Spleen (tissue), 11 donors: ENCODE results near the gene MRPL41. TPM values are rescaled to one million over a fixed set of nuclear protein-coding genes. Genes with fewer than 3 reads are reported as not detected.
"Not testable (repeated sequence)": the region's sequence is repeated elsewhere in the genome, so short reads cannot be mapped to it uniquely, and the experiment has no call there.

Source experiments
- DNase-seq: peaks from one replicate; pipeline ENCODE4 v3.0.0-alpha.2; 2020
- H3K27ac ChIP-seq, 8 donors: fragments of 200-600 bp; sonication (generic) in 7 of 8; 1 replicate in 4 of 8; 2 replicates in 4 of 8; pipeline versions ENCODE4 v1.5.0 to v1.8.0; 2016 to 2021; ENCODE audit warnings: inconsistent platforms in 4 of 8, mild to moderate bottlenecking in 4 of 8, moderate library complexity in 1 of 8
- H3K27me3 ChIP-seq, 7 donors: fragments of 200-600 bp; sonication (generic) in 6 of 7; replicated peaks in 1 of 7; 1 replicate in 4 of 7; 2 replicates in 3 of 7; pipeline versions ENCODE4 v1.5.0 to v1.8.0; 2016 to 2021; ENCODE audit warnings: inconsistent platforms in 3 of 7, mild to moderate bottlenecking in 1 of 7
- H3K36me3 ChIP-seq, 6 donors: fragments of 200-600 bp; sonication (generic) in 5 of 6; 1 replicate in 4 of 6; 2 replicates in 2 of 6; pipeline versions ENCODE4 v1.5.0 to v1.8.0; 2016 to 2021; ENCODE audit warnings: inconsistent platforms in 2 of 6
- H3K4me1 ChIP-seq, 6 donors: fragments of 200-600 bp; sonication (generic) in 5 of 6; 1 replicate in 3 of 6; 2 replicates in 3 of 6; pipeline versions ENCODE4 v1.5.0 to v1.8.0; 2016 to 2021; ENCODE audit warnings: inconsistent platforms in 3 of 6
- H3K4me3 ChIP-seq, 8 donors: fragments of 200-600 bp; sonication (generic) in 7 of 8; 1 replicate in 4 of 8; 2 replicates in 4 of 8; pipeline versions ENCODE4 v1.5.0 to v1.8.0; 2016 to 2021; ENCODE audit warnings: inconsistent platforms in 4 of 8, mild to moderate bottlenecking in 4 of 8, moderate library complexity in 2 of 8
- H3K9me3 ChIP-seq, 8 donors: fragments of 200-600 bp; sonication (generic) in 7 of 8; 1 replicate in 4 of 8; 2 replicates in 4 of 8; pipeline versions ENCODE4 v1.5.0 to v1.8.0; 2016 to 2021; ENCODE audit warnings: inconsistent platforms in 4 of 8
- CTCF ChIP-seq, 11 experiments: fragments of 200-600 bp in 7 of 11; fragments of 450-650 bp in 4 of 11; sonication (generic) in 4 of 11; IDR thresholded peaks in 8 of 11; conservative IDR thresholded peaks in 3 of 11; 1 replicate in 7 of 11; 2 replicates in 4 of 11; pipeline versions ENCODE4 v1.4.0 to v1.8.0; 2016 to 2021; ENCODE audit warnings: antibody characterized with exemption in 11 of 11, inconsistent platforms in 4 of 11, mild to moderate bottlenecking in 1 of 11
- POLR2A ChIP-seq, 3 donors: fragments of 450-650 bp; IDR thresholded peaks; one replicate each; pipeline ENCODE4 v1.5.1; 2017; ENCODE audit warnings: antibody characterized with exemption in 3 of 3, mild to moderate bottlenecking in 1 of 3
- POLR2AphosphoS5 ChIP-seq, 3 donors: sonication (generic); formaldehyde crosslinking; IDR thresholded peaks; one replicate each; pipeline ENCODE4 v1.5.1; 2017; ENCODE audit warnings: antibody characterized with exemption in 3 of 3
- WGBS, 5 donors: extraction: QIAGEN DNeasy Blood & Tissue Kit in 3 of 5; methylation state at CpG; one replicate each; pipeline versions ENCODE4 v1.1.5 to v1.1.7; 2013 to 2018; 5-methylcytosine and 5-hydroxymethylcytosine counted together
- intact Hi-C: fragments of 100-400 bp; cut with DNase I; formaldehyde crosslinking; loops from one replicate; pipeline ENCODE4 v1.15.0; 2023; ENCODE audit warnings: low total_unique reads
- polyA plus RNA-seq, 3 donors: library from polyadenylated mRNA; stranded (reverse); fragments of 200-250 nt; gene quantifications; one replicate each; pipeline ENCODE4 v1.2.1, GENCODE V29; 2013
- total RNA-seq, 7 donors: library from RNA; depleted of rRNA in 3 of 7; stranded (reverse); fragments of >200 nt in 3 of 7; fragmentation: NEBNext Ultra II Directional in 4 of 7; extraction: Animal tissue kit (Norgen Biotek cat#: 25700) in 4 of 7; gene quantifications; one replicate each; pipeline versions ENCODE4 v1.1.0 to v1.2.1, GENCODE V29; 2016 to 2021
- donor health status: healthy with polysubstance abuse.
- donor health status: DM: no; HTN: no; CAD: no; lungs with moderate emphysema.
- donor health status: DM: no; HTN: no; CAD: no.
- donor health status: Bipolar disorder and iron deficiency.
- donor health status: healthy.
- donor health status: DM: no; HTN: no; CAD: no.
- donor health status: DM: yes; HTN: yes; CAD: no.

Gene MRPL41
- total and polyA plus RNA-seq, 10 donors, result 20.5 to 98.1 (median 35.5) TPM

GRCh38 chr9:137524981-137525317 is 26.7 kb upstream of the MRPL41 start:
- WGBS, 5 donors, result 78 to 89% (median 87%) methylated on average over 5 of the region's 5 CpGs
- Histone ChIP-seq H3K36me3 (peaks cover 0 to 14% (median 0%) of the 10 kb centered on the region in 6 donors), H3K27me3 (no peaks in the 10 kb centered on the region), H3K4me1 (peaks cover 0 to 7% (median 3%) of the 10 kb centered on the region in 6 donors), H3K4me3 (no peak overlapping the region), H3K9me3 (no peaks in the 10 kb centered on the region), H3K27ac (no peak overlapping the region)
- TF ChIP-seq CTCF (IDR thresholded peaks at IDR 0.05 in 8 of 11, conservative IDR thresholded peaks at IDR 0.05 in 3 of 11) (no peak), POLR2A (IDR thresholded peaks at IDR 0.05) (no peak), POLR2AphosphoS5 (IDR thresholded peaks at IDR 0.05) (no peak)
- intact Hi-C loops, result loop anchor here (5.0 to 10.0 kb wide), 2 partner anchors 103 to 230 kb away; partner anchors contain the start of genes EXD3 and NOXA1
- no peak for DNase-seq

DNA sequence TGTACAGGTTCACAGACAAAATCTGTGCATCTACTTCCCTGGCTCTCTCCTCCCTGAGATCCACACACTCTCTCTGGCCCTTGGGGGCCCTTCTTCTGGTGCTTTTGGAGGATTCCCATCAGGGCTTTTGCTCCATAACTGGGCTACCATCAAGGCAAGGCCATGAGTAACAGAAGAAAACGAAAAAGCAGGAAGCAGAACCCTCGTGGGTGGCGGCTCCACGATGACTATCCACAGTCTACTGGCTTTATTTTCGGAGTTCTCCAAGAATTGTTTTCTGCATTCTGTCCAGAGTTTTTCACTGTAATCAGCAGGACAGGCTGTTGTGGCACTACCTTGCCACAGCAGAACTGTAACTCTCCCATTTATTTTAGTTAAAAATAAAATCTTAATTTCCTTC is 21.3 kb upstream of the MRPL41 start:
- intact Hi-C loops, result no loop called here
- 54 to 71% (median 64%) methylated on average over 5 of the region's 5 CpGs for WGBS, 5 donors

DNA sequence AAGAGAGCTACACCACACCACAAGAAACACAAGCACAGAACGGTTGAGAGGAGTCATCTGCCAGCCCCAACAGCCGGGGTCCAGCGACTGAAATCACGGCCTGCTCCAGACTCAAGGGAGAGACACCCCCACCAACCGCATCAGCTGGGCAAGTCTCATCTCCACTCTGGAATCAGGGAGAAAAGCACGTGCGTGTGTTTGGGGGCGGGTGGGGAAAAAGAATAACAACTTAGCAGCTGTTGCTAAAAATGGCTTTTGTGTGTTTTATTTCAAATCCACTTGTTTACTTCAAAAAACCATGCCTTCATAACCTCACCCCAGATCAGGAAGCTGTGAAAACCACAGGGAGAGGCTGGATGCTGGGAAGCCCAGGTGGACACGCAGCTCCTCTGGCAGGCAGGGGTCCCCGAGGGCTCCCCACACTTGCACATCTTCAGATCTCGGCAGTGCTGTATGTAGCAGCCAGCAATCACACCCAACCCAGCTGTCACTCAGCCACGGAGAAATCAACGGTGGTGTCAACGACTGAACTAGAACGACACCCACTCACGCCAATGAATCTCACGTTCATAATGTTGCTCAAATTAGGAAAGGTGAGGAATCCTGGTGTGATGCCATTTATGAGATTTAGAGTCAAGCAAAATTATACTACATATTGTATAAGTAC is 20.4 kb upstream of the MRPL41 start:
- no peak for DNase-seq
- intact Hi-C loops, result no loop called here
- TF ChIP-seq POLR2A (IDR thresholded peaks at IDR 0.05) (no peak), CTCF (IDR thresholded peaks at IDR 0.05 in 8 of 11, conservative IDR thresholded peaks at IDR 0.05 in 3 of 11) (no peak)
- no peaks in the 10 kb centered on the region for H3K36me3 ChIP-seq
- H3K4me1 ChIP-seq, result peaks cover 6 to 18% (median 9%) of the 10 kb centered on the region in 6 donors
- H3K27ac ChIP-seq, result no peak overlapping the region
- H3K4me3 ChIP-seq, result no peak overlapping the region
- H3K9me3 ChIP-seq, result peaks cover 0 to 3% (median 0%) of the 10 kb centered on the region in 8 donors
- WGBS, 5 donors, result 50 to 62% (median 56%) methylated on average over 17 of the region's 17 CpGs
- no peaks in the 10 kb centered on the region for H3K27me3 ChIP-seq

More for the DNA sequence above, 21.3 kb upstream of the MRPL41 start:
- no peak for TF ChIP-seq POLR2AphosphoS5 (IDR thresholded peaks at IDR 0.05)
- TF ChIP-seq POLR2A (IDR thresholded peaks at IDR 0.05), result no peak
- no peak for TF ChIP-seq CTCF (IDR thresholded peaks at IDR 0.05 in 8 of 11, conservative IDR thresholded peaks at IDR 0.05 in 3 of 11)
- H3K4me1 ChIP-seq, result peaks cover 6 to 13% (median 9%) of the 10 kb centered on the region in 6 donors
- no peaks in the 10 kb centered on the region for H3K27me3 ChIP-seq
- H3K36me3 ChIP-seq, result no peaks in the 10 kb centered on the region
- no peak for DNase-seq
- no peaks in the 10 kb centered on the region for H3K9me3 ChIP-seq
- H3K27ac ChIP-seq, result no peak overlapping the region
- no peak overlapping the region for H3K4me3 ChIP-seq

- peaks cover 6 to 31% (median 10%) of the 10 kb centered on the region in 6 donors for H3K4me1 ChIP-seq
- intact Hi-C loops, H3K4me3 ChIP-seq, H3K27me3 ChIP-seq, H3K9me3 ChIP-seq, H3K36me3 ChIP-seq, H3K27ac ChIP-seq, DNase-seq: not testable (repeated sequence)
- WGBS, 5 donors, result 83 to 95% (median 93%) methylated on average over 10 of the region's 10 CpGs
Observed at GRCh38 chr9:137532891-137533468, 18.7 kb upstream of the MRPL41 start.
